Right lobe of liver (tissue), 6 donors: ENCODE measurements around the gene STX1B. TPM values are rescaled to one million over a fixed set of nuclear protein-coding genes. Genes with fewer than 3 reads are reported as not detected.

Source experiments
- ATAC-seq, 4 donors: fragments of 200-7000 bp; cut with Tn5 transposase; one replicate each; pipeline ENCODE4 v1.9.1; 2020; ENCODE audit warnings: mild to moderate bottlenecking in 4 of 4, moderate library complexity in 4 of 4
- DNase-seq, 3 donors: peaks; one replicate each; pipeline ENCODE4 v3.0.0-alpha.2; 2020
- H3K27ac ChIP-seq, 3 donors: fragments of 200-600 bp; one replicate each; pipeline ENCODE4 v1.8.0; 2022
- H3K27me3 ChIP-seq, 2 donors: fragments of 200-600 bp; one replicate each; pipeline ENCODE4 v1.8.0; 2022
- H3K36me3 ChIP-seq, 4 donors: fragments of 200-600 bp; sonication (generic) in 1 of 4; one replicate each; pipeline versions ENCODE4 v1.5.1 to v1.8.0; 2017 to 2022; ENCODE audit warnings: control low read depth in 1 of 4
- H3K4me1 ChIP-seq, 4 donors: fragments of 200-600 bp; sonication (generic) in 1 of 4; one replicate each; pipeline versions ENCODE4 v1.5.1 to v1.8.0; 2017 to 2022; ENCODE audit warnings: control low read depth in 1 of 4
- H3K4me3 ChIP-seq, 3 donors: fragments of 200-600 bp; one replicate each; pipeline ENCODE4 v1.8.0; 2022
- H3K9me3 ChIP-seq, 4 donors: fragments of 200-600 bp; sonication (generic) in 1 of 4; one replicate each; pipeline versions ENCODE4 v1.5.1 to v1.8.0; 2017 to 2022; ENCODE audit warnings: control low read depth in 1 of 4
- CTCF ChIP-seq, 4 donors: fragments of 200-600 bp in 3 of 4; fragments of 450-650 bp in 1 of 4; IDR thresholded peaks; one replicate each; pipeline versions ENCODE4 v1.5.1 to v1.8.0; 2016 to 2022; ENCODE audit warnings: antibody characterized with exemption in 4 of 4, mild to moderate bottlenecking in 2 of 4
- POLR2A ChIP-seq: fragments of 450-650 bp; IDR thresholded peaks from one replicate; pipeline ENCODE4 v1.6.1; 2017; ENCODE audit warnings: antibody characterized with exemption, mild to moderate bottlenecking
- WGBS: methylation state at CpG from one replicate; pipeline ENCODE4 v1.1.6; 2018; ENCODE audit warnings: low coverage, low lambda C conversion rate; ENCODE audit not compliant: insufficient coverage; ENCODE audit errors: missing lambda C conversion rate; 5-methylcytosine and 5-hydroxymethylcytosine counted together
- intact Hi-C, 2 donors: fragments of 100-400 bp; cut with DNase I; formaldehyde crosslinking; loops; one replicate each; pipeline versions ENCODE4 v1.11.2 to v1.14.1; 2022
- total RNA-seq, 6 experiments: library from RNA; depleted of rRNA in 2 of 6; stranded (reverse); fragments of >200 nt in 2 of 6; fragmentation: NEBNext Ultra II Directional in 3 of 6; extraction: Animal tissue kit (Norgen Biotek cat#: 25700) in 3 of 6; gene quantifications; one replicate each; pipeline versions ENCODE4 v1.1.0 to v1.2.4, GENCODE V29; 2016 to 2023
- donor health status: DM: no; HTN: yes; CAD: no.
- donor health status: DM: no; HTN: no; CAD: no.
- donor health status: DM: no; HTN: no; CAD: no.
- donor health status: DM: no; HTN: yes; CAD: no.
- donor health status: DM: no; HTN: yes; CAD: no.

STX1B gene
- total RNA-seq, 6 experiments from 2014 or later: 0.61 to 4.5 (median 2.6) TPM

- 74% methylated on average over 12 of the region's 19 CpGs for WGBS
- Histone ChIP-seq H3K36me3 (no peaks in the 10 kb centered on the region), H3K27me3 (no peaks in the 10 kb centered on the region), H3K27ac (peak overlapping the region in 1 of 3 donors; percentile 99), H3K4me1 (peaks cover 0 to 47% (median 16%) of the 10 kb centered on the region in 4 donors), H3K4me3 (no peak overlapping the region), H3K9me3 (no peaks in the 10 kb centered on the region)
- DNase-seq (no peak), ATAC-seq (no peak)
- intact Hi-C loops: no loop called here
- TF ChIP-seq CTCF (IDR thresholded peaks at IDR 0.05): no peak
- TF ChIP-seq POLR2A: no peak
Measured at GRCh38 chr16:31000671-31001382, 9.6 kb downstream of the STX1B start.

GRCh38 chr16:30998852-30999761, 11.3 kb downstream of the STX1B start:
- peak overlapping the region; percentile 52 to 99 (median 95) for H3K27ac ChIP-seq

GRCh38 chr16:30997725-30998711, 12.4 kb downstream of the STX1B start:
- 48% methylated on average over 13 of the region's 21 CpGs for WGBS
- TF ChIP-seq POLR2A (no peak), CTCF (IDR thresholded peaks at IDR 0.05) (no peak)
- H3K9me3 ChIP-seq: no peaks in the 10 kb centered on the region
- no peaks in the 10 kb centered on the region for H3K27me3 ChIP-seq
- intact Hi-C loops: loop anchor here in 1 of 2 donors (10.0 kb wide), 1 partner anchor 437 kb away; no protein-coding TSS in a partner anchor
- H3K4me3 ChIP-seq: peak overlapping the region; percentile 58 to 69 (median 69)
- H3K27ac ChIP-seq: peak overlapping the region; percentile 52 to 99 (median 95)
- H3K36me3 ChIP-seq: no peaks in the 10 kb centered on the region
- ATAC-seq (no peak), DNase-seq (no peak)
- H3K4me1 ChIP-seq: peaks cover 0 to 59% (median 20%) of the 10 kb centered on the region in 4 donors

More at GRCh38 chr16:30998852-30999761, 11.3 kb downstream of the STX1B start:
- TF ChIP-seq CTCF (IDR thresholded peaks at IDR 0.05): no peak
- peak; percentile 34 for TF ChIP-seq POLR2A
- Histone ChIP-seq H3K4me1 (peaks cover 0 to 59% (median 20%) of the 10 kb centered on the region in 4 donors), H3K9me3 (no peaks in the 10 kb centered on the region), H3K27me3 (no peaks in the 10 kb centered on the region), H3K4me3 (no peak overlapping the region), H3K36me3 (no peaks in the 10 kb centered on the region)
- ATAC-seq (peak; percentile 6 to 52 (median 50)), DNase-seq (peak; percentile 60 to 85 (median 78))
- WGBS: 17% methylated on average over 1 of the region's 6 CpGs
- intact Hi-C loops: loop anchor here in 1 of 2 donors (10.0 kb wide), 1 partner anchor 436 kb away; no protein-coding TSS in a partner anchor
